ENCODE data around the gene SULT4A1.

The SULT4A1 gene

GRCh38 chr22:43812149-43812842 is 50.0 kb downstream of the SULT4A1 start, which contains the start of gene EFCAB6:
EFCAB6 (minus strand) TSS chr22:43812305; CDS start chr22:43782318, 29,987 bp downstream.
- H3K27ac Mint-ChIP-seq, result peak within 1 kb of the TSS; percentile 83
- H3K4me1 Mint-ChIP-seq (ENCODE audit: low read depth), result peaks cover 22% of the 10 kb centered on the region
- H3K27me3 Mint-ChIP-seq (ENCODE audit: low read depth), result peaks cover 6% of the 10 kb centered on the region
- peak within 1 kb of the TSS; percentile 86 for H3K4me3 Mint-ChIP-seq
- H3K36me3 Mint-ChIP-seq (ENCODE audit: low read depth), result peaks cover 5% of the 10 kb centered on the region
- no peaks in the 10 kb centered on the region for H3K9me3 Mint-ChIP-seq

GRCh38 chr22:43811777-43812148 is 50.5 kb downstream of the SULT4A1 start:
- peaks cover 11% of the 10 kb centered on the region for H3K27me3 Mint-ChIP-seq (ENCODE audit: low read depth)
- peak overlapping the region; percentile 86 for H3K4me3 Mint-ChIP-seq
- H3K9me3 Mint-ChIP-seq, result no peaks in the 10 kb centered on the region
- H3K27ac Mint-ChIP-seq, result peak overlapping the region; percentile 83
- H3K4me1 Mint-ChIP-seq (ENCODE audit: low read depth), result peaks cover 22% of the 10 kb centered on the region
- peaks cover 5% of the 10 kb centered on the region for H3K36me3 Mint-ChIP-seq (ENCODE audit: low read depth)

- Mint-ChIP-seq H3K4me3 (no peak overlapping the region), H3K27ac (no peak overlapping the region), H3K4me1 (ENCODE audit: low read depth) (no peaks in the 10 kb centered on the region), H3K9me3 (peaks cover 14% of the 10 kb centered on the region), H3K36me3 (ENCODE audit: low read depth) (no peaks in the 10 kb centered on the region), H3K27me3 (ENCODE audit: low read depth) (peaks cover 40% of the 10 kb centered on the region)
These were observed 59.3 kb downstream of the SULT4A1 start for GRCh38 chr22:43802897-43803495.

GRCh38 chr22:43800970-43801369 is 61.3 kb downstream of the SULT4A1 start:
- no peak overlapping the region for H3K4me3 Mint-ChIP-seq
- no peaks in the 10 kb centered on the region for H3K36me3 Mint-ChIP-seq (ENCODE audit: low read depth)
- peaks cover 32% of the 10 kb centered on the region for H3K27me3 Mint-ChIP-seq (ENCODE audit: low read depth)
- no peak overlapping the region for H3K27ac Mint-ChIP-seq
- H3K9me3 Mint-ChIP-seq, result peaks cover 14% of the 10 kb centered on the region
- no peaks in the 10 kb centered on the region for H3K4me1 Mint-ChIP-seq (ENCODE audit: low read depth)

- Mint-ChIP-seq H3K4me1 (ENCODE audit: low read depth) (no peaks in the 10 kb centered on the region), H3K36me3 (ENCODE audit: low read depth) (no peaks in the 10 kb centered on the region), H3K9me3 (peaks cover 14% of the 10 kb centered on the region), H3K27me3 (ENCODE audit: low read depth) (peaks cover 27% of the 10 kb centered on the region), H3K27ac (no peak overlapping the region), H3K4me3 (no peak overlapping the region)
These were observed 63.8 kb downstream of the SULT4A1 start for GRCh38 chr22:43798492-43798891.

GRCh38 chr22:43796567-43796966 is 65.7 kb downstream of the SULT4A1 start:
- Mint-ChIP-seq H3K36me3 (ENCODE audit: low read depth) (no peaks in the 10 kb centered on the region), H3K9me3 (peaks cover 14% of the 10 kb centered on the region), H3K4me1 (ENCODE audit: low read depth) (no peaks in the 10 kb centered on the region), H3K27me3 (ENCODE audit: low read depth) (peaks cover 12% of the 10 kb centered on the region), H3K4me3 (no peak overlapping the region), H3K27ac (no peak overlapping the region)

- H3K9me3 Mint-ChIP-seq, result peaks cover 3% of the 10 kb centered on the region
- no peak overlapping the region for H3K27ac Mint-ChIP-seq
- H3K4me3 Mint-ChIP-seq, result no peak overlapping the region
- no peaks in the 10 kb centered on the region for H3K36me3 Mint-ChIP-seq (ENCODE audit: low read depth)
- no peaks in the 10 kb centered on the region for H3K27me3 Mint-ChIP-seq (ENCODE audit: low read depth)
- H3K4me1 Mint-ChIP-seq (ENCODE audit: low read depth), result no peaks in the 10 kb centered on the region
These were observed 67.0 kb downstream of the SULT4A1 start for GRCh38 chr22:43795320-43795719.

GRCh38 chr22:43792905-43793304 is 69.4 kb downstream of the SULT4A1 start:
- Mint-ChIP-seq H3K27me3 (ENCODE audit: low read depth) (peaks cover 4% of the 10 kb centered on the region), H3K36me3 (ENCODE audit: low read depth) (no peaks in the 10 kb centered on the region), H3K9me3 (no peaks in the 10 kb centered on the region), H3K4me1 (ENCODE audit: low read depth) (no peaks in the 10 kb centered on the region), H3K4me3 (no peak overlapping the region), H3K27ac (no peak overlapping the region)

GRCh38 chr22:43789452-43789851 is 72.9 kb downstream of the SULT4A1 start:
- Mint-ChIP-seq H3K4me3 (no peak overlapping the region), H3K9me3 (no peaks in the 10 kb centered on the region), H3K4me1 (ENCODE audit: low read depth) (no peaks in the 10 kb centered on the region), H3K36me3 (ENCODE audit: low read depth) (no peaks in the 10 kb centered on the region), H3K27ac (no peak overlapping the region), H3K27me3 (ENCODE audit: low read depth) (peaks cover 4% of the 10 kb centered on the region)

- Mint-ChIP-seq H3K4me1 (ENCODE audit: low read depth) (no peaks in the 10 kb centered on the region), H3K27ac (no peak overlapping the region)
These were observed 78.5 kb downstream of the SULT4A1 start for GRCh38 chr22:43783777-43784176.

GRCh38 chr22:43782448-43782847 is 79.9 kb downstream of the SULT4A1 start:
- H3K27ac Mint-ChIP-seq, result no peak overlapping the region
- H3K9me3 Mint-ChIP-seq, result no peaks in the 10 kb centered on the region
- no peaks in the 10 kb centered on the region for H3K4me1 Mint-ChIP-seq (ENCODE audit: low read depth)
- H3K4me3 Mint-ChIP-seq, result no peak overlapping the region
- H3K27me3 Mint-ChIP-seq (ENCODE audit: low read depth), result no peaks in the 10 kb centered on the region
- H3K36me3 Mint-ChIP-seq (ENCODE audit: low read depth), result no peaks in the 10 kb centered on the region

More at GRCh38 chr22:43783777-43784176, 78.5 kb downstream of the SULT4A1 start:
- Mint-ChIP-seq H3K9me3 (no peaks in the 10 kb centered on the region), H3K27me3 (ENCODE audit: low read depth) (no peaks in the 10 kb centered on the region), H3K4me3 (no peak overlapping the region), H3K36me3 (ENCODE audit: low read depth) (no peaks in the 10 kb centered on the region)

GRCh38 chr22:43777286-43777685 is 85.0 kb downstream of the SULT4A1 start:
- H3K27me3 Mint-ChIP-seq (ENCODE audit: low read depth), result peaks cover 5% of the 10 kb centered on the region
- H3K4me1 Mint-ChIP-seq (ENCODE audit: low read depth), result no peaks in the 10 kb centered on the region
- H3K9me3 Mint-ChIP-seq, result no peaks in the 10 kb centered on the region
- H3K4me3 Mint-ChIP-seq, result no peak overlapping the region
- H3K27ac Mint-ChIP-seq, result no peak overlapping the region
- H3K36me3 Mint-ChIP-seq (ENCODE audit: low read depth), result no peaks in the 10 kb centered on the region

- no peak overlapping the region for H3K4me3 Mint-ChIP-seq
- no peak overlapping the region for H3K27ac Mint-ChIP-seq
- peaks cover 5% of the 10 kb centered on the region for H3K27me3 Mint-ChIP-seq (ENCODE audit: low read depth)
- H3K4me1 Mint-ChIP-seq (ENCODE audit: low read depth), result no peaks in the 10 kb centered on the region
- H3K9me3 Mint-ChIP-seq, result no peaks in the 10 kb centered on the region
- no peaks in the 10 kb centered on the region for H3K36me3 Mint-ChIP-seq (ENCODE audit: low read depth)
These were observed 86.1 kb downstream of the SULT4A1 start for GRCh38 chr22:43776081-43776670.
